Stomach smooth muscle (tissue), 2 donors: ENCODE data around the gene NBPF3.

Experiments
- H3K27ac ChIP-seq: one replicate; pipeline ENCODE4 v1.7.0; 2013; ENCODE audit warnings: mild to moderate bottlenecking, low read length, inconsistent platforms
- H3K27me3 ChIP-seq, 2 donors: one replicate each; pipeline ENCODE4 v1.7.0; 2013; ENCODE audit warnings: low read length in 2 of 2; ENCODE audit not compliant: insufficient read depth in 2 of 2, control insufficient read depth in 1 of 2
- H3K36me3 ChIP-seq, 2 donors: one replicate each; pipeline ENCODE4 v1.7.0; 2013; ENCODE audit warnings: low read length in 2 of 2; ENCODE audit not compliant: control insufficient read depth in 2 of 2, insufficient read depth in 2 of 2
- H3K4me1 ChIP-seq: one replicate; pipeline ENCODE4 v1.7.0; 2013; ENCODE audit warnings: low read length; ENCODE audit not compliant: control insufficient read depth, insufficient read depth
- H3K4me3 ChIP-seq, 2 donors: one replicate each; pipeline ENCODE4 v1.7.0; 2013; ENCODE audit warnings: low read length in 2 of 2
- H3K9ac ChIP-seq, 2 donors: one replicate each; pipeline ENCODE4 v1.7.0; 2013; ENCODE audit warnings: low read length in 2 of 2, mild to moderate bottlenecking in 1 of 2
- H3K9me3 ChIP-seq, 2 donors: one replicate each; pipeline ENCODE4 v1.7.0; 2013; ENCODE audit warnings: low read length in 2 of 2; ENCODE audit not compliant: control insufficient read depth in 2 of 2
- donor health status: healthy.
- donor health status: Pancreatic carcinoma.

The NBPF3 gene

DNA sequence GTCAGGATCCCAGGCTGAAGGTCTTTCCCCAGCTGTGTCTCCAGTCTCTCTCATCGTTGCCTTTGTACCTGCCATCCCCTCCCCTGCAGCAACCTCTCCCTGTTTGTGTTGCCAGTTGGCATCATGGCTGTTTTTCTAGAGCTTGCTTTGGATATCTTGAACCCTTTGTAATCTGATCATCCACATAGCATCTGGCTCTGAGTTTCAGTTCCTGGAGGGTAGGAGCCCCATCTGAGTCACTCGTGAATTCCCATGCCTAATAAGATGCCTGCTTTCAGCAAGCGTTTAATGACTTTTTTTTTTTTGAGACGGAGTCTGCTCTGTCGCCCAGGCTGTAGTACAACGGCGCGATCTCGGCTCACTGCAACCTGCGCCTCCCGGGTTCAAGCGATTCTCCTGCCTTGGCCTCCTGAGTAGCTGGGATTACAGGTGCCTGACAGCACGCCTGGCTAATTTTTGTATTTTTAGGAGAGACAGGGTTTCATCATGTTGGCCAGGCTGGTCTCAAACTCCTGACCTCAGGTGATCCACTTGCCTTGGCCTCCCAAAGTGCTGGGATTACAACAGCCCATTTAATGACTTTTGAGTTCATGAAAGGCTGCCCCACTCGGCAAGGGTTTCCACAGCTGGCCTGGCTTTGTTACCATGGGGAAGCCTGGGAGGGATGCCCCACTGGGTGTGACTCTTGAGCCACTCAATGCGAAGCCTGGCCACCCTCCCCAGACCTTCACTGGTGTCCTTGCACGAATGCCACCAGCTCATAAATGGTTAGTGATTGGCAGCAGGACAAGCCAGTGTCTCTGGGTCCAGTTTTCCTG is 81.2 kb downstream of the NBPF3 start:
- Histone ChIP-seq H3K9me3 (no peaks in the 10 kb centered on the region), H3K9ac (no peak overlapping the region), H3K27ac (no peak overlapping the region), H3K4me1 (no peaks in the 10 kb centered on the region), H3K4me3 (no peak overlapping the region), H3K27me3 (no peaks in the 10 kb centered on the region), H3K36me3 (no peaks in the 10 kb centered on the region)

- Histone ChIP-seq H3K36me3 (no peaks in the 10 kb centered on the region), H3K27me3 (no peaks in the 10 kb centered on the region), H3K9ac (no peak overlapping the region), H3K4me3 (no peak overlapping the region), H3K4me1 (no peaks in the 10 kb centered on the region), H3K9me3 (no peaks in the 10 kb centered on the region), H3K27ac (no peak overlapping the region)
Measured at GRCh38 chr1:21521717-21522060, 81.8 kb downstream of the NBPF3 start.

GRCh38 chr1:21522525-21523038 is 82.6 kb downstream of the NBPF3 start:
- Histone ChIP-seq H3K9ac (no peak overlapping the region), H3K27ac (no peak overlapping the region), H3K9me3 (no peaks in the 10 kb centered on the region), H3K4me1 (no peaks in the 10 kb centered on the region), H3K4me3 (no peak overlapping the region), H3K27me3 (no peaks in the 10 kb centered on the region), H3K36me3 (no peaks in the 10 kb centered on the region)

- Histone ChIP-seq H3K27me3 (no peaks in the 10 kb centered on the region), H3K27ac (no peak overlapping the region), H3K4me1 (no peaks in the 10 kb centered on the region), H3K9me3 (no peaks in the 10 kb centered on the region), H3K9ac (no peak overlapping the region), H3K36me3 (no peaks in the 10 kb centered on the region), H3K4me3 (no peak overlapping the region)
Measured at GRCh38 chr1:21523297-21523813, 83.4 kb downstream of the NBPF3 start.

DNA sequence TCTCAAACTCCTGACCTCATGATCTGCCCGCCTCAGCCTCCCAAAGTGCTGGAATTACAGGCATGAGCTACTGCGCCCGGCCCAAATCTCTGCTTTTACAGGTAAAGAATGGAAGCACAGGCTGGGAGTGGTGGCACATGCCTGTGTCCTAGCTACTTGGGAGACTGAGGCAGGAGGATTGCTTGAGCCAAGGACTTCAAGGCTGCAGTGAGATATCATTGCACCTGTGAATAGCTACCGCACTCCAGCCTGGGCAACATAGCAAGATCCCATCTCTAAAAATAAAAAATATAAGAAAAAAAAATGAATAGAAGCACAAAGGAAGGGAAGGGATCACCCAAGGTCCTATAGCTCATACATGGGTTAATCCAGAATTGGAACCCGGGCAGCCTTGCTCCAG is 84.3 kb downstream of the NBPF3 start:
- no peak overlapping the region for H3K9ac ChIP-seq
- no peaks in the 10 kb centered on the region for H3K4me1 ChIP-seq
- H3K27ac ChIP-seq: no peak overlapping the region

DNA sequence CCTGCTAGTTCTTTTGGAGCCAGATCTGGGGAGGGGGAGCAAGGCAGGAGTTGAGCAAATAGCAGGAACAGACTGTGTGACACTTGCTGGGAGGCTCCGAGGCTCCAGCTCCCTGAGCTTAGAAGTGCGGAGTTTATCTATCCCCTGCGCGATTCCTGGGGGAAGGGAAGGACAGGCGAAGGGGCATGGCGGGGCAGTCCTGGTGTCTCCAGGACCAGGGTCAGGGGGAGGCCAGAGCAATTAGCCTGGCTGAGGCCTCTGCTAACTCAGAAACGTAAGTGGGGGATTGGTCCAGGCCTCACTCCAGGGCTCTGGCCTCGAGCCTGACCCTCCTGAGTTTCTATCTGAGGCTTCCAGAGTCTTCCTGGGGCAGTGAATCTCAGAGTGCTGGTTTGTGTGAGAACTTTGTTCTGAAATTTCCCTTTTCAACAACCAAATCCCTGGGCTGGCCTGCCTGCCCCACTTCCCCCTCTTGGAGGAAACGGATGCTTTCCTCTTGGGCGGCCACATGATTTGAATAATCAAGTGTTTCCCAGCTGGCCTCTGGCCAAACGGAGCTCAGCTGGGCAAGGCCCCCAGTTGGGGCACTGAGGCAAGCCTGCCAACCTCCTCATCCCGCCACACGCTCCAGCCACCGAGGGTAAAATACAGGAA is 84.9 kb downstream of the NBPF3 start:
- H3K4me1 ChIP-seq: no peaks in the 10 kb centered on the region
- no peaks in the 10 kb centered on the region for H3K36me3 ChIP-seq
- H3K27me3 ChIP-seq: no peaks in the 10 kb centered on the region
- no peak overlapping the region for H3K27ac ChIP-seq
- H3K9ac ChIP-seq: no peak overlapping the region
- H3K4me3 ChIP-seq: no peak overlapping the region
- no peaks in the 10 kb centered on the region for H3K9me3 ChIP-seq

More for the DNA sequence above, 84.3 kb downstream of the NBPF3 start:
- no peaks in the 10 kb centered on the region for H3K36me3 ChIP-seq
- H3K9me3 ChIP-seq: no peaks in the 10 kb centered on the region
- H3K27me3 ChIP-seq: no peaks in the 10 kb centered on the region
- no peak overlapping the region for H3K4me3 ChIP-seq

DNA sequence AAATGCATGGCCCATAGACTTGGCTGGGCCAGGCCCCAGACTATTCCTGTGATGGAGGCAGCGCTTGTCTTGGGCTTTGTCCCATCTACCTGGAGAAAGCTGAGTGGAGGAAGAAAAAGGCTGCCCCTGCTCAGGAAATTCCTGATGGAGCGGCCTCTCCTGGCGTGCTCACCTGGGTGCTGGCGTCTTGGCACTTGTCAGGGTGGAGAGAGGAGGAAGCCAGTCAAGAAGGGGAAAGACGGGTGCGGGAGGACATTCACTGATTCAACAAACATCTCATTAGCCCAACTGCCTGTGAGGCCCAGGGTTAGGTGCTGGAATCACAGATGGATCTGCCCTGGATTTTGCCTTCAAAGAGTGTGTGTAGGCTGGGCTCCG is 85.4 kb downstream of the NBPF3 start:
- H3K36me3 ChIP-seq: no peaks in the 10 kb centered on the region
- H3K9ac ChIP-seq: no peak overlapping the region
- H3K27ac ChIP-seq: no peak overlapping the region

DNA sequence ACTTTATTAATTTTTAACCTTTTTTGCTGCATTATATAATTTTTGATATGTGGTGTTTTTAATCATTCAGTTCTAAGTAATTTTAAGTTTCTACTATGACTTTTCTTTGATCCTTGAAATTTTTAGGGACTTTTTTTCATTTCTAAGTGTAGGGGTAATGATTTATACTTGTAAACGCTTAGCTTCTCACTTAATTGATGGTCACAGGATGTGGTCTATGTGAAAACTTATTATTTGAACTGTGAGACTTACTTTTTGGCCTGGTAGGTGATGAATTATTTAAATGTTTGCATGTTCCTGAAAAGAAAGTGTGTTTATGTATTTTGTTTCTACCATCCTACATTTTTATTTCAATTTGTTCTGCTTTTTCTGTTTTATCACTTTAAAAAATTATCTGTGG is 86.5 kb downstream of the NBPF3 start:
- H3K9me3 ChIP-seq: no peaks in the 10 kb centered on the region
- H3K4me3 ChIP-seq: no peak overlapping the region
- no peaks in the 10 kb centered on the region for H3K27me3 ChIP-seq
- H3K27ac ChIP-seq: no peak overlapping the region
- H3K9ac ChIP-seq: no peak overlapping the region
- no peaks in the 10 kb centered on the region for H3K36me3 ChIP-seq
- no peaks in the 10 kb centered on the region for H3K4me1 ChIP-seq

More for the DNA sequence above, 85.4 kb downstream of the NBPF3 start:
- Histone ChIP-seq H3K4me3 (no peak overlapping the region), H3K27me3 (no peaks in the 10 kb centered on the region), H3K9me3 (no peaks in the 10 kb centered on the region), H3K4me1 (no peaks in the 10 kb centered on the region)

DNA sequence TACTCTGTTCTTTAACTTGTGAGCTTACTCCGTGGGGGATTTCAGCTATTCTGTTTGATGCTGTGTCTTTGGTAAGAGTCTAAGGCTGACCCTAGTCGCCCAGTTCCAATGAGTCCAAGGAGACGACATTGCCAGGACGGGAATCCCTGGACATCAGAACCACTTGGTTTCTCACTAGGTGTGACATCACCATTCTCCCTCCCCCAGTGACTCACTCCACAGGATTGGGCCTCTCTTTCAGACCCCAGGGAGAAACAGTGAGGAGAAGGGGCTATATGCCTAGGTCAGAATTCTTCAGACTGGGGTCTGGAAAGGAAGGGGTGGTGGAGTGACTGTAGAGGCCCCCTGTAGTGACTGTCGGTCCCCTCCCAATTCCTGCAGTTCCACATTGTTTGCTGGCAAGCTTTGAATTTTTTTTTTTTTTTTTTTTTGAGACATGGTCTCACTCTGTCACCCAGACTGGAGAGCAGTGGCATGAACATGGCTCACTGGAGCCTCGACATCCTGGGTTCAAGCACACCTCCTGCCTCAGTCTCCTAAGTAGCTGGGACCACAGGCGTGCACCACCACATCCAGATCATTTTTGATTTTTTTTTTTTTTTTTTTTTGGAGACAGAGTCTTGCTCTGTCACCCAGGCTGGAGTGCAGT is 90.6 kb downstream of the NBPF3 start:
- Histone ChIP-seq H3K9me3 (no peaks in the 10 kb centered on the region), H3K27me3 (peaks cover 5 to 11% of the 10 kb centered on the region in 2 donors), H3K4me1 (no peaks in the 10 kb centered on the region), H3K4me3 (no peak overlapping the region), H3K36me3 (no peaks in the 10 kb centered on the region), H3K27ac (no peak overlapping the region), H3K9ac (no peak overlapping the region)

GRCh38 chr1:21531241-21531640 is 91.3 kb downstream of the NBPF3 start:
- H3K27ac ChIP-seq: no peak overlapping the region
- H3K9me3 ChIP-seq: no peaks in the 10 kb centered on the region
- H3K9ac ChIP-seq: no peak overlapping the region
- H3K4me3 ChIP-seq: no peak overlapping the region
- H3K4me1 ChIP-seq: no peaks in the 10 kb centered on the region
- no peaks in the 10 kb centered on the region for H3K36me3 ChIP-seq
- H3K27me3 ChIP-seq: peaks cover 5 to 14% of the 10 kb centered on the region in 2 donors
